Glutamatergic neuron (in vitro differentiated cells): ENCODE measurements around the gene RESP18. TPM values are rescaled to one million over a fixed set of nuclear protein-coding genes. Genes with fewer than 3 reads are reported as not detected.

Source experiments
- DNase-seq: peaks from one replicate; pipeline ENCODE4 v3.0.0; 2022
- H3K27ac Mint-ChIP-seq: one replicate; pipeline ENCODE4 v1.8.0; 2020; ENCODE audit warnings: mild to moderate bottlenecking, mixed read lengths, inconsistent platforms; ENCODE audit not compliant: unreplicated experiment
- H3K27me3 Mint-ChIP-seq: one replicate; pipeline ENCODE4 v1.8.0; 2020; ENCODE audit warnings: mild to moderate bottlenecking, moderate library complexity, mixed read lengths, inconsistent platforms; ENCODE audit not compliant: unreplicated experiment
- H3K36me3 Mint-ChIP-seq: one replicate; pipeline ENCODE4 v1.8.0; 2020; ENCODE audit warnings: mild to moderate bottlenecking, mixed read lengths, inconsistent platforms; ENCODE audit not compliant: unreplicated experiment
- H3K4me1 Mint-ChIP-seq: one replicate; pipeline ENCODE4 v1.8.0; 2020; ENCODE audit warnings: mild to moderate bottlenecking, low read depth, mixed read lengths, inconsistent platforms; ENCODE audit not compliant: unreplicated experiment
- H3K4me3 Mint-ChIP-seq: one replicate; pipeline ENCODE4 v1.8.0; 2020; ENCODE audit warnings: mild to moderate bottlenecking, mixed read lengths, inconsistent platforms; ENCODE audit not compliant: unreplicated experiment
- H3K9me3 Mint-ChIP-seq: one replicate; pipeline ENCODE4 v1.8.0; 2020; ENCODE audit warnings: mild to moderate bottlenecking, moderate library complexity, mixed read lengths, inconsistent platforms; ENCODE audit not compliant: unreplicated experiment
- total RNA-seq: library from RNA; stranded (reverse); fragmentation: NEBNext Ultra II Directional; extraction: Animal tissue kit (Norgen Biotek cat#: 25700); gene quantifications from one replicate; pipeline ENCODE4 v1.2.1, GENCODE V29; 2021; ENCODE audit not compliant: unreplicated experiment
- TF ChIP-seq, protein P1 (sequence below): fragments of 200-600 bp; sonication (generic); IDR thresholded peaks from one replicate; pipeline ENCODE4 v1.5.0; 2021; ENCODE audit not compliant: partially characterized antibody, unreplicated experiment

Gene RESP18
- total RNA-seq, 1 donor from 2014 or later = not detected

DNA sequence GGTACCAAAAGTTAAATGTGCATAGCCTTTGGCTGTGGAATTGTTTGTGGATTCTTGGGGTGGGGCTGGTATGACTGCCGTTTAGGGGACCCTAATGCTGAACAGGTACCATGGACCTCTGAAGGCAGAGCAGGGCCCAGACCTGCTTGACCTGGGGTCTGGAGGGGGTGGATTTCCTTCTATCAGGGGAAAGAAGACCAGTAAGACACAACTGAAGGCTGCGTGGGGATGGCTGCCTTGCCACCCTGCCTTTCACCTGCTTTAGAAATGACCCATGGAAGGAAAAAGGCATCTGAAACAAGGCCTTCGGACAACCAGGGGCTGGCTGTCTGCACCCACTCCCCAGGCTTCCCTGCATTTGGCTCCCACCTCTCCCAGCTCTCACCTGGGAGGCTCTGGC, 17.7 kb upstream of the RESP18 start:
- no peak for DNase-seq
- H3K36me3 Mint-ChIP-seq = no peaks in the 10 kb centered on the region
- peaks cover 4% of the 10 kb centered on the region for H3K4me1 Mint-ChIP-seq
- no peak overlapping the region for H3K27ac Mint-ChIP-seq
- peaks cover under 1% of the 10 kb centered on the region for H3K9me3 Mint-ChIP-seq
- H3K27me3 Mint-ChIP-seq = peaks cover 5% of the 10 kb centered on the region
- TF ChIP-seq, protein P1, sequence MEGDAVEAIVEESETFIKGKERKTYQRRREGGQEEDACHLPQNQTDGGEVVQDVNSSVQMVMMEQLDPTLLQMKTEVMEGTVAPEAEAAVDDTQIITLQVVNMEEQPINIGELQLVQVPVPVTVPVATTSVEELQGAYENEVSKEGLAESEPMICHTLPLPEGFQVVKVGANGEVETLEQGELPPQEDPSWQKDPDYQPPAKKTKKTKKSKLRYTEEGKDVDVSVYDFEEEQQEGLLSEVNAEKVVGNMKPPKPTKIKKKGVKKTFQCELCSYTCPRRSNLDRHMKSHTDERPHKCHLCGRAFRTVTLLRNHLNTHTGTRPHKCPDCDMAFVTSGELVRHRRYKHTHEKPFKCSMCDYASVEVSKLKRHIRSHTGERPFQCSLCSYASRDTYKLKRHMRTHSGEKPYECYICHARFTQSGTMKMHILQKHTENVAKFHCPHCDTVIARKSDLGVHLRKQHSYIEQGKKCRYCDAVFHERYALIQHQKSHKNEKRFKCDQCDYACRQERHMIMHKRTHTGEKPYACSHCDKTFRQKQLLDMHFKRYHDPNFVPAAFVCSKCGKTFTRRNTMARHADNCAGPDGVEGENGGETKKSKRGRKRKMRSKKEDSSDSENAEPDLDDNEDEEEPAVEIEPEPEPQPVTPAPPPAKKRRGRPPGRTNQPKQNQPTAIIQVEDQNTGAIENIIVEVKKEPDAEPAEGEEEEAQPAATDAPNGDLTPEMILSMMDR = no peak
- H3K4me3 Mint-ChIP-seq = no peak overlapping the region

DNA sequence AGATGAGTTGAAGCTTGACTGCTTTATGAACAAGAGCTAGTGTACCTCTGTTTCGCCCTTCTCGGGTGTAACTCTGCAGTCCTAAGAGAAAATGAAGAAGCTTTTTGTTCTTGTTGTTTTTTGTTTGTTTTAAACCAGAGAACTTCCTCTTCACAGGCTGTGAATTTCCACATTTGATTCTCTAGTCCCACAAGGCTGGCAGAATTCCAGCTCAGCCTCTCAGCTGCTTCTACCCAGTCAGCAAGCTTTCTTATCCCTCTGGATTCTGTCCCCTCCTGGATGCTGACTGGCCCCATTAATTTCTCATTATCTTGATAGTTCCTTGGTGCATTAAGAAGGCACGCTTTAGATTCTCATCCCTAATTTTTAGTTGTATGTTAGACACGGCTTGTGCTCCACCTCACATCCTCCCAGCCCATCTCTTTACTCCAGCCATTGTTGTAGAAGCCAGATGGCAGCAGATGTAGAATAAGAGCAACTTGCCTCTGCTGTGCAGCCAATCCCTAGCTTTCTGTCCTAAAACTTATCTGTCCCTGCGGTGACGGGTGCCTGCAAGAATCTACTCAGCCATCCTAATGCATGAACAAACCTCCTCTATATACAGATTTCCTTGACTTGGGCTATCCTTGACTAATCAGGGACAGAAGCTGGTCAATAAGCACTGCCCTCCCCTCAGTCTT, 12.3 kb upstream of the RESP18 start:
- H3K4me3 Mint-ChIP-seq = peak overlapping the region; percentile 58
- H3K4me1 Mint-ChIP-seq = peaks cover 12% of the 10 kb centered on the region
- H3K9me3 Mint-ChIP-seq = peaks cover 4% of the 10 kb centered on the region
- peak overlapping the region; percentile 94 for H3K27ac Mint-ChIP-seq
- H3K27me3 Mint-ChIP-seq = peaks cover 4% of the 10 kb centered on the region
- no peaks in the 10 kb centered on the region for H3K36me3 Mint-ChIP-seq
- TF ChIP-seq, protein P1 = no peak
- no peak for DNase-seq

DNA sequence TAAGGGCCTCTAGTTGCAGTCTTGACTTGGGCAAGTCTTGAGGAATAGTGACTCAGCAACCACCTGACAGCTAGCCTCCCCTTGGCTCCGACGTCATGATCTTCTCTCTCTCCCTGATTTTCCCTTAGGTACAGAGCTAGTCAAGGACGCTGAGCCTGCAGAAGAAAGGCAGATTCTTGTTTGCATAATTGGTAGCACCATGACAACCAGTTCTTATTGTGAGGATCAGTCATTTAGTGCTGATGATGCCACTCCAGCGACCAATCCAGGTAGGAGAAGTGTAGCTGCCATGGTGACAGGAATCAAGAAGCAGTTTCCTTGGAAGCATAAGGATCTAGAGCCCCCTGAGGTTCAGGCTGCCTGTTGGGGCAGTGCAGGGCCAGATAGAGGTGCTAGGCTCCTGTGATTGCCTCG, 2.8 kb upstream of the RESP18 start:
- Mint-ChIP-seq H3K9me3 (peaks cover 5% of the 10 kb centered on the region), H3K4me3 (no peak overlapping the region), H3K27ac (no peak overlapping the region), H3K4me1 (peaks cover 4% of the 10 kb centered on the region), H3K36me3 (peaks cover 14% of the 10 kb centered on the region), H3K27me3 (peaks cover 11% of the 10 kb centered on the region)
- TF ChIP-seq, protein P1 = no peak
- DNase-seq = no peak

DNA sequence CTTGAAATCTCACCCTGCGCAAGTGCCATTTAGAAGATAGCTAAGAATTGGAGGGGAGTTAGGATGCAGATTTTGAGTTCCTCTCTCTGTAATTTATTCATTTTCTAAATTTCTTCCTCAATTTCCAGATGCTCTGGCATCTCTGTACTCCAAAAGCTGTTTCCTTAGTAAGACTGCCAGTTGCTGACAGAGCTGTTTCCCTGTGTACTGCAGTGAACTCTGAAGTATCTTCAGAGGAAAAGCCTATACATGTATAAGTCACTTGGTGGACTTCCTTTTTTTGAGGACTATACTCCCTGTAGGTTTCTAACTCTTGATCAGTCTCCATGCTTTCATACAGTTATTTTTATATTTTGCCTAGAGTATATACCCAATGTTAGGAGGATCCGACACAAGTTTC, 1.5 kb upstream of the RESP18 start:
- H3K4me1 Mint-ChIP-seq = peaks cover 4% of the 10 kb centered on the region
- H3K4me3 Mint-ChIP-seq = no peak overlapping the region
- peaks cover 14% of the 10 kb centered on the region for H3K36me3 Mint-ChIP-seq
- H3K27me3 Mint-ChIP-seq = peaks cover 14% of the 10 kb centered on the region
- TF ChIP-seq, protein P1 = no peak
- peaks cover 5% of the 10 kb centered on the region for H3K9me3 Mint-ChIP-seq
- H3K27ac Mint-ChIP-seq = no peak overlapping the region
- DNase-seq = no peak

DNA sequence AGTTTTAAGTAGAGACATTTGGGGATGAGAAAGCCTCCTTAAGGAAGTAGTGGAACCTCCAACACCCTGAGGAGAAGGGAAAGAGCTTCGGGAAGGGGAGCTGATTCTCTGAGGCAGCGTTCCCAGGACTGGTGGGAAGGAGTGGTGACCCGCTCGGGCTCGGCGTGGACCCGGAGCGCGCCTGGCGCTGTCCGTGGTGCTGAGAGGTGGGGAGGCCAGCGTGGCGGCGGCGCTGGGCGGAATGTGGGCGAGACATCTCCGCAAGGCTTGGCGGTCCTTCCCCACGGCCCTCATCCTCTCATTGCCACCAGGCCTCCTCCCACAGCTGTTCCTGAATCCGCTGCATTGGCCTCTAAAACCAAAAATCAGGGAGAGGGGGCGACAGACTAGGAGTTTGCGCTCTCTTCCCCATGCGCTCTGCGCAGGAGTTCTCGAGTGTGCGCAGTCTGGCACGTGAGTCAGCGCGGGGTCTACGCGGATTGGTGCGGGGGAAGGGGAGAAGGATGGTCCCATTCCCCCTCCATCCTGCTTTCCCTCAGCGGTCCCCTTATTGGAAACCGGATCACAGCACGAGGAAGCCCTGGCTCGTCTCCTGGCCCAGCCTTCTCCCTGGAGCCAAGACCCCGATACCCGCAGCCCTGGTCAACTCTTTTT, 857 bp downstream of the RESP18 start:
- Mint-ChIP-seq H3K36me3 (peaks cover 14% of the 10 kb centered on the region), H3K27ac (no peak overlapping the region), H3K4me3 (peak overlapping the region; percentile 74), H3K9me3 (peaks cover 6% of the 10 kb centered on the region), H3K27me3 (peaks cover 18% of the 10 kb centered on the region), H3K4me1 (peaks cover 4% of the 10 kb centered on the region)
- DNase-seq = no peak
- TF ChIP-seq, protein P1 = no peak
